Kidney (tissue), 14 donors: ENCODE data around the gene NAT8L. TPM values are rescaled to one million over a fixed set of nuclear protein-coding genes. Genes with fewer than 3 reads are reported as not detected.

Experiments
- DNase-seq, 5 donors: peaks; one replicate each; pipeline ENCODE4 v3.0.0-alpha.2; 2013 to 2020
- FAIRE-seq: peaks from 2 replicates; lab custom pipeline; 2012; peaks lifted over from hg19 to GRCh38; lab: Jason Lieb, UNC
- H3K27ac ChIP-seq, 2 donors: one replicate each; pipeline ENCODE4 v1.7.0; 2013; ENCODE audit warnings: low read depth in 2 of 2, low read length in 2 of 2, inconsistent platforms in 1 of 2
- H3K27me3 ChIP-seq: one replicate; pipeline ENCODE4 v1.7.1; 2013; ENCODE audit warnings: low read length, inconsistent platforms; ENCODE audit not compliant: control insufficient read depth, insufficient read depth
- H3K36me3 ChIP-seq, 3 donors: one replicate each; pipeline versions ENCODE4 v1.7.0 to v1.7.1; 2013; ENCODE audit warnings: low read length in 3 of 3, control low read depth in 1 of 3, inconsistent platforms in 1 of 3; ENCODE audit not compliant: insufficient read depth in 3 of 3, control insufficient read depth in 2 of 3
- H3K4me1 ChIP-seq, 3 donors: one replicate each; pipeline versions ENCODE4 v1.7.0 to v1.7.1; 2013; ENCODE audit warnings: low read length in 3 of 3, inconsistent platforms in 1 of 3, low read depth in 1 of 3; ENCODE audit not compliant: control insufficient read depth in 2 of 3, insufficient read depth in 2 of 3
- H3K4me3 ChIP-seq, 3 donors: one replicate each; pipeline versions ENCODE4 v1.7.0 to v1.8.1; 2013; ENCODE audit warnings: low read length in 3 of 3, control low read depth in 1 of 3, inconsistent platforms in 1 of 3
- H3K9ac ChIP-seq, 3 donors: one replicate each; pipeline versions ENCODE4 v1.7.0 to v1.7.1; 2013; ENCODE audit warnings: low read length in 3 of 3, control low read depth in 1 of 3, inconsistent platforms in 1 of 3
- H3K9me3 ChIP-seq, 3 donors: one replicate each; pipeline versions ENCODE4 v1.7.0 to v1.7.1; 2013; ENCODE audit warnings: low read length in 3 of 3, control low read depth in 1 of 3, inconsistent platforms in 1 of 3; ENCODE audit not compliant: control insufficient read depth in 2 of 3, insufficient read depth in 1 of 3
- intact Hi-C: fragments of 100-400 bp; cut with DNase I; formaldehyde crosslinking; loops from one replicate; pipeline ENCODE4 v1.11.1; 2022
- polyA plus RNA-seq: library from polyadenylated mRNA; stranded (reverse); fragments of 350-450 nt; fragmentation: Illumina TruSeq; extraction: RNeasy Lipid Tissue Mini Kit (QIAGEN cat#74804); gene quantifications from one replicate; pipeline ENCODE4 v1.2.3, GENCODE V29; 2014; ENCODE audit warnings: low read depth, low replicate concordance; ENCODE audit not compliant: insufficient read depth
- total RNA-seq: library from RNA; stranded (reverse); fragmentation: NEBNext Ultra II Directional; extraction: Animal tissue kit (Norgen Biotek cat#: 25700); gene quantifications from one replicate; pipeline ENCODE4 v1.2.1, GENCODE V29; 2021
- TF ChIP-seq, protein P1 (sequence below): IDR thresholded peaks from 3 replicates; pipeline ENCODE4 v1.5.1; 2012; ENCODE audit warnings: mild to moderate bottlenecking, moderate library complexity, borderline replicate concordance; ENCODE audit not compliant: insufficient read depth; ENCODE audit errors: extremely low read depth
- donor health status: control.
- donor health status: control.
- donor health status: control.
- donor health status: control.
- donor health status: control.
- donor health status: DM: yes; HTN: yes; CAD: no.
- donor health status: Normal renal cell carcinoma (clear cell type).

Gene NAT8L
- total and polyA plus RNA-seq, 2 donors from 2014 or later, result 2.7 to 12.5 TPM

DNA sequence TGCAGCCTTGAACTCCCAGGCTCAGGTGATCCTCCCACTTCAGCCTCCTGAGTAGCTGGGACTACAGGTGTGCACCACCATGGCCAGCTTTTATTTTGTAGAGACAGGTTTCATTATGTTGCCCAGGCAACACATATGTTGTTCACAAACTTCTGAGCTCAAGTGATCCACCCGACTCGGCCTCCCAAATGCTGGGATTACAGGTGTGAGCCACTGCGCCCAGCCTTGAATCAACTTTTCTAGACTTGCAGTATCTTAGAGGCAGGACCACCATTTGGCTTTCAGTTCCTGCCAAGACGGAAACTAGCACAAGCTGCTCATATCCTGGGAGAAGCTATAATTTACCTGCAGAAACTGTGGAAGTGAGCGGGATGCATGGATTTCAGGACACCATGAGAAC, 19.9 kb downstream of the NAT8L start:
- no peak overlapping the region for H3K27ac ChIP-seq
- H3K9me3 ChIP-seq, result no peaks in the 10 kb centered on the region
- intact Hi-C loops, result no loop called here
- H3K27me3 ChIP-seq, result no peaks in the 10 kb centered on the region
- H3K4me1 ChIP-seq, result no peaks in the 10 kb centered on the region
- peak in 1 of 5 donors; percentile 8 for DNase-seq
- H3K9ac ChIP-seq, result no peak overlapping the region
- TF ChIP-seq, protein P1, sequence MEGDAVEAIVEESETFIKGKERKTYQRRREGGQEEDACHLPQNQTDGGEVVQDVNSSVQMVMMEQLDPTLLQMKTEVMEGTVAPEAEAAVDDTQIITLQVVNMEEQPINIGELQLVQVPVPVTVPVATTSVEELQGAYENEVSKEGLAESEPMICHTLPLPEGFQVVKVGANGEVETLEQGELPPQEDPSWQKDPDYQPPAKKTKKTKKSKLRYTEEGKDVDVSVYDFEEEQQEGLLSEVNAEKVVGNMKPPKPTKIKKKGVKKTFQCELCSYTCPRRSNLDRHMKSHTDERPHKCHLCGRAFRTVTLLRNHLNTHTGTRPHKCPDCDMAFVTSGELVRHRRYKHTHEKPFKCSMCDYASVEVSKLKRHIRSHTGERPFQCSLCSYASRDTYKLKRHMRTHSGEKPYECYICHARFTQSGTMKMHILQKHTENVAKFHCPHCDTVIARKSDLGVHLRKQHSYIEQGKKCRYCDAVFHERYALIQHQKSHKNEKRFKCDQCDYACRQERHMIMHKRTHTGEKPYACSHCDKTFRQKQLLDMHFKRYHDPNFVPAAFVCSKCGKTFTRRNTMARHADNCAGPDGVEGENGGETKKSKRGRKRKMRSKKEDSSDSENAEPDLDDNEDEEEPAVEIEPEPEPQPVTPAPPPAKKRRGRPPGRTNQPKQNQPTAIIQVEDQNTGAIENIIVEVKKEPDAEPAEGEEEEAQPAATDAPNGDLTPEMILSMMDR, result no peak
- H3K4me3 ChIP-seq, result no peak overlapping the region
- FAIRE-seq, result no peak
- H3K36me3 ChIP-seq, result no peaks in the 10 kb centered on the region

DNA sequence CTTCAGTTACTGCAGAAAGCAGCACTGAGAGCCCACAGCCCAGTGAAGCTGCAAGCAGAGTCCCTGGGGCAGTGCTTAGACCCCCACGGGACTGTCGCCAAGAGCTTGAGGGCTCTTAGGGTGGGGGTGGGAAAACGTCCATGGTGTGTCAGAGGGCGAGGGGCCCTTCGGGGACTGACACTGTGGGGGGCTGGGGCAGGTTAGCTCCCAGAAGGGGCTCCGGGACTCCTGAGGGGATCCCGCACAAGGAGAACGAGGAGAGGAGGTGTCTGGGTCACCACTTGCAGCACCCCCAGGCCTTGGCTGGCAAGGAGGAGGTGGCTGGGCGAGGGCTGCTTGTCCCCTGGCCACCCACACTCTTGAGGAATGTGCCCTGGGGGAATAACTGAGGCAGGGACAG, 20.8 kb downstream of the NAT8L start:
- DNase-seq, result no peak
- no peak for FAIRE-seq
- Histone ChIP-seq H3K9ac (no peak overlapping the region), H3K27ac (no peak overlapping the region), H3K27me3 (no peaks in the 10 kb centered on the region), H3K9me3 (no peaks in the 10 kb centered on the region), H3K4me3 (no peak overlapping the region), H3K36me3 (no peaks in the 10 kb centered on the region), H3K4me1 (no peaks in the 10 kb centered on the region)
- intact Hi-C loops, result no loop called here
- TF ChIP-seq, protein P1, result no peak

DNA sequence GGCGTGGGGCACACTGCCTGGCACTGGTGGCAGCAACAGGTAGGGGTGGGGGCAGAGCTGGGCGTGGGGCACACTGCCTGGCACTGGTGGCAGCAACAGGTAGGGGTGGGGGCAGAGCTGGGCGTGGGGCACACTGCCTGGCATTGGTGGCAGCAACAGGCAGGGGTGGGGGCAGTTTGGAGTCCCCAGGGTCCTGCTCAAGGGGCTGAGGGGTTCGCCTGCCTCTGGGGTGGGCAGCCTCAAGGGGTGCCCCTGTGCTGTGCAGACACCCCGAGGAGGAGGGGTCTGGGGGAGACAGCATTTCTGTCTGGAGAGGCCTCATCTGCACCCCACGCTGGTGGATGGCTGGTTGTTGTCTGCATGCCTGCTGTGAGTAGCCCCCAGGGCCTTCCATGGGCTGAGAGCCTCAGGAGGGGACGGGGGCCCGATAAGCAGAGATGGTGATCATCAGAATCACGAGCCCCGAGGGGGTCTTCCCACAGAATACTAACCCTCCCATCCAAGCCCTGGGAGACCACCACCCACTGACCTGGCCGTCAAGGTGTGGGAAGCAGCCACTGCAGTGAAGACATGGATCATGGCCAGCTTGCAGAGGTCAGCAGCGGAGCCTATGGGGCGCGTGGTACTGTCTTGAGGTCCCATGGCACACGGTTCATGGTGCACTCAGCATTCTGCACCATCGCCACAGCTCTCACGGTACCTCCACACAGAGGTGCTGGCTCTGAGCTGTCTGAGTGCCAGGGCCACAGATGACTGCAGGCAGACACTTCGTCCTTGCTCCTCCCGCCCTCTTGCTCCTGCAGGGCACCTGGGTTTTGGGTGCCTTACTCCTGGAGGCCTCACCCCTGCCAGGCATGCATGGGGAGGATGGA, 21.5 kb downstream of the NAT8L start:
- H3K9ac ChIP-seq, result no peak overlapping the region
- FAIRE-seq (no peak), DNase-seq (no peak)
- no peaks in the 10 kb centered on the region for H3K36me3 ChIP-seq
- no peak overlapping the region for H3K27ac ChIP-seq
- H3K4me1 ChIP-seq, result no peaks in the 10 kb centered on the region
- H3K9me3 ChIP-seq, result no peaks in the 10 kb centered on the region
- intact Hi-C loops, result no loop called here
- no peak overlapping the region for H3K4me3 ChIP-seq
- TF ChIP-seq, protein P1, result no peak
- no peaks in the 10 kb centered on the region for H3K27me3 ChIP-seq
